HCT116 (cell line): ENCODE results near the gene CERS6. TPM values are rescaled to one million over a fixed set of nuclear protein-coding genes. Genes with fewer than 3 reads are reported as not detected.

Source experiments
- ATAC-seq: fragments of 200-7000 bp; cut with Tn5 transposase; 2 replicates; pipeline ENCODE4 v1.9.1; 2020; ENCODE audit warnings: mild to moderate bottlenecking, moderate library complexity
- BruUV-seq: library from RNA; stranded (reverse); fragments of 400-500 nt; replicated peaks from 2 replicates; lab custom pipeline; 2021; lab: Mats Ljungman, UMichigan
- CTCF ChIA-PET: fragments of 300-600 bp; sonication (Branson Sonifier 250); formaldehyde crosslinking; loops from one replicate; lab custom pipeline; 2021; ENCODE audit warnings: antibody characterized with exemption; lab: Charles Lee
- POLR2A ChIA-PET: fragments of 300-600, 350-600 bp; sonication (Branson Sonifier 250); formaldehyde crosslinking; loops from one replicate; lab custom pipeline; 2021; ENCODE audit warnings: antibody characterized with exemption; lab: Charles Lee
- RAD21 ChIA-PET, 2 experiments: fragments of 300-600 bp; sonication (Branson Sonifier 250); formaldehyde crosslinking; loops; one replicate each; lab custom pipeline; 2023; ENCODE audit warnings: low total read pairs in 2 of 2; ENCODE audit not compliant: uncharacterized antibody in 2 of 2, unreplicated experiment in 2 of 2, low non-redundant PET in 1 of 2; lab: Charles Lee
- DNase-seq: peaks from one replicate; pipeline ENCODE4 v3.0.0-alpha.2; 2010; ENCODE audit warnings: low read depth, low spot score
- H2AFZ ChIP-seq: fragments of 200-600 bp; shearing (Covaris generic), sonication (generic); 2 replicates; pipeline ENCODE4 v1.6.1; 2017; ENCODE audit warnings: low read depth, mixed run types, mixed read lengths, antibody characterized with exemption, low read length; ENCODE audit not compliant: poor library complexity, severe bottlenecking
- H3K27ac ChIP-seq: 2 replicates; pipeline ENCODE4 v1.5.1; 2012; ENCODE audit warnings: low read depth, low read length
- H3K27me3 ChIP-seq: fragments of 200-600 bp; sonication (generic); 2 replicates; pipeline ENCODE4 v1.6.1; 2016; ENCODE audit warnings: mixed run types, low read length, mixed read lengths; ENCODE audit not compliant: insufficient read depth
- H3K36me3 ChIP-seq, 2 experiments: fragments of 200-500 bp in 1 of 2; fragments of 200-600 bp in 1 of 2; sonication (Bioruptor generic) in 1 of 2; sonication (generic) in 1 of 2; 2 replicates each; pipeline versions ENCODE4 v1.5.1 to v1.6.1; 2014 to 2016; ENCODE audit warnings: low read length in 2 of 2, inconsistent platforms in 1 of 2, mixed read lengths in 1 of 2, mixed run types in 1 of 2; ENCODE audit not compliant: insufficient read depth in 2 of 2, control insufficient read depth in 1 of 2
- H3K4me1 ChIP-seq, 2 experiments: fragments of 200-600 bp in 1 of 2; sonication (generic) in 1 of 2; 2 replicates each; pipeline versions ENCODE4 v1.5.1 to v1.6.1; 2012 to 2017; ENCODE audit warnings: low read length in 2 of 2, inconsistent platforms in 1 of 2, mild to moderate bottlenecking in 1 of 2, mixed read lengths in 1 of 2, mixed run types in 1 of 2, moderate library complexity in 1 of 2; ENCODE audit not compliant: insufficient read depth in 2 of 2, control insufficient read depth in 1 of 2
- H3K4me2 ChIP-seq: fragments of 200-600 bp; sonication (generic); 2 replicates; pipeline ENCODE4 v1.6.1; 2017; ENCODE audit warnings: mixed run types, low read length, mixed read lengths
- H3K4me3 ChIP-seq, 2 experiments: fragments of 200-600 bp in 1 of 2; sonication (generic) in 1 of 2; replicated peaks in 1 of 2; 2 replicates each; pipeline ENCODE4 v1.5.1; 2011 to 2016; ENCODE audit warnings: low read length in 2 of 2, control low read depth in 1 of 2, low read depth in 1 of 2, mild to moderate bottlenecking in 1 of 2, mixed read lengths in 1 of 2, mixed run types in 1 of 2
- H3K79me2 ChIP-seq: fragments of 200-600 bp; sonication (generic); 2 replicates; pipeline ENCODE4 v1.6.1; 2017; ENCODE audit warnings: mild to moderate bottlenecking, mixed run types, low read length, moderate library complexity, mixed read lengths; ENCODE audit not compliant: insufficient read depth
- H3K9ac ChIP-seq: fragments of 200-600 bp; sonication (generic); 2 replicates; pipeline ENCODE4 v1.6.1; 2016; ENCODE audit warnings: low read length, mixed read lengths
- H3K9me2 ChIP-seq: fragments of 200-600 bp; sonication (generic), shearing (Covaris generic); 2 replicates; pipeline ENCODE4 v1.6.1; 2017; ENCODE audit warnings: mixed run types, mild to moderate bottlenecking, moderate library complexity; ENCODE audit not compliant: insufficient read depth
- H3K9me3 ChIP-seq, 2 experiments: fragments of 200-500 bp in 1 of 2; fragments of 200-600 bp in 1 of 2; sonication (Bioruptor generic) in 1 of 2; sonication (generic) in 1 of 2; 2 replicates each; pipeline ENCODE4 v1.6.1; 2014 to 2017; ENCODE audit warnings: low read length in 2 of 2, mixed read lengths in 2 of 2, inconsistent platforms in 1 of 2, low read depth in 1 of 2, mild to moderate bottlenecking in 1 of 2, mixed run types in 1 of 2, moderate library complexity in 1 of 2; ENCODE audit not compliant: control insufficient read depth in 1 of 2, insufficient read depth in 1 of 2
- H4K20me1 ChIP-seq: fragments of 200-600 bp; sonication (generic), shearing (Covaris generic); 2 replicates; pipeline ENCODE4 v1.6.1; 2017; ENCODE audit warnings: mixed run types, mild to moderate bottlenecking, moderate library complexity; ENCODE audit not compliant: insufficient read depth
- CBX3 ChIP-seq: IDR thresholded peaks from 2 replicates; pipeline ENCODE4 v1.6.1; 2012; ENCODE audit warnings: low read depth
- CTCF ChIP-seq, 3 experiments: fragments of 200-600 bp in 1 of 3; sonication (generic) in 1 of 3; IDR thresholded peaks in 2 of 3; conservative IDR thresholded peaks in 1 of 3; 2 replicates each; pipeline ENCODE4 v1.5.1; 2012 to 2017; ENCODE audit warnings: low read depth in 2 of 3, low read length in 2 of 3, antibody characterized with exemption in 1 of 3, borderline replicate concordance in 1 of 3, control low read depth in 1 of 3, mild to moderate bottlenecking in 1 of 3, mixed read lengths in 1 of 3, mixed run types in 1 of 3, moderate library complexity in 1 of 3; ENCODE audit not compliant: insufficient read depth in 1 of 3
- EGR1 ChIP-seq: IDR thresholded peaks from 2 replicates; pipeline ENCODE4 v1.6.1; 2012; ENCODE audit warnings: low read depth
- EZH2 ChIP-seq: fragments of 200-600 bp; sonication (generic); IDR thresholded peaks from 2 replicates; pipeline ENCODE4 v1.6.1; 2017; ENCODE audit warnings: antibody characterized with exemption, mixed run types
- EZH2phosphoT487 ChIP-seq: fragments of 200-600 bp; IDR thresholded peaks from 2 replicates; pipeline ENCODE4 v1.6.1; 2018; ENCODE audit warnings: antibody characterized with exemption, borderline replicate concordance
- FOSL1 ChIP-seq: IDR thresholded peaks from 2 replicates; pipeline ENCODE4 v1.6.1; 2012; ENCODE audit warnings: low read depth
- JUND ChIP-seq: IDR thresholded peaks from 2 replicates; pipeline ENCODE4 v1.6.1; 2012
- MAX ChIP-seq: IDR thresholded peaks from 2 replicates; pipeline ENCODE4 v1.6.1; 2012
- RAD21 ChIP-seq: IDR thresholded peaks from 2 replicates; pipeline ENCODE4 v1.6.1; 2012; ENCODE audit warnings: low read depth, mild to moderate bottlenecking
- SIN3A ChIP-seq: IDR thresholded peaks from 2 replicates; pipeline ENCODE4 v1.6.1; 2012; ENCODE audit warnings: low read depth
- SP1 ChIP-seq: IDR thresholded peaks from 2 replicates; pipeline ENCODE4 v1.6.1; 2012; ENCODE audit warnings: low read depth
- YY1 ChIP-seq: IDR thresholded peaks from 2 replicates; pipeline ENCODE4 v1.6.1; 2011; ENCODE audit warnings: low read length, low read depth, moderate library complexity, mild to moderate bottlenecking; ENCODE audit not compliant: insufficient replicate concordance; ENCODE audit errors: extremely low read depth
- ZNF274 ChIP-seq: fragments of 200-500 bp; sonication (Bioruptor generic); IDR thresholded peaks from 2 replicates; pipeline ENCODE4 v1.6.1; 2014; ENCODE audit warnings: mild to moderate bottlenecking, low read depth, low read length, inconsistent platforms
- intact Hi-C: fragments of 100-400 bp; cut with micrococcal nuclease; formaldehyde crosslinking; loops from 2 replicates; pipeline ENCODE4 v1.10.0; 2022
- total RNA-seq: library from RNA; stranded (reverse); gene quantifications from one replicate; pipeline ENCODE4 v1.2.1, GENCODE V29; 2021; ENCODE audit not compliant: unreplicated experiment

Gene CERS6
- total RNA-seq, 1 experiment from 2014 or later, result 37.0 TPM

DNA sequence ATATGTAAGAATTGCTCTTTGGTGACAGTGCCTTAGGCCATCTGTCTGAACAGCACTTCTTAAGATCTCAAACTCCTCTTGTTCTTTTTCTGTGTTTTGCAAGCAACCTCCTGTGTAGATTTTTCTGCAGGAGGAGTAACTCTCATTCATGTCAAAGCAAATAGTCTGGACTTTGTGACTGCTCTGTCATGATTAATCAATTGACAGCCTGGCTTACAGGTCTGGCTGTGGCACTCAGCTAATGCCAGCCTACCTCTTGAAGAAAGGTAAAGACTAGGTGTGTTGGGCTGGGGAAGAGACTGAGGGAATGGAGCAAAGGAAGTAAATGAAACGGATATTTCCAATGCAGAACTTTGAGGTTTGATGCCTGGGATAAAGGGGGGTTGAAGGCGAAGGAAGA lies 156.6 kb downstream of the CERS6 start:
- H3K79me2 ChIP-seq, result peaks cover 4% of the 10 kb centered on the region; the same call in 1 of the 2 replicates
- H3K27ac ChIP-seq, result no peak overlapping the region
- no peak overlapping the region for H3K4me2 ChIP-seq
- no peak for TF ChIP-seq SP1
- TF ChIP-seq RAD21, result no peak
- no peak for TF ChIP-seq CBX3
- no peak for TF ChIP-seq EZH2
- no peak for TF ChIP-seq MAX
- no peaks in the 10 kb centered on the region for H3K9me3 ChIP-seq
- BruUV-seq, result no TSS peak
- ChIA-PET RAD21 (no interaction called here), CTCF (no interaction called here), POLR2A (no interaction called here)
- no peak for ATAC-seq
- DNase-seq, result no peak
- H3K4me3 ChIP-seq, result no peak overlapping the region
- no peaks in the 10 kb centered on the region for H3K27me3 ChIP-seq
- 0 out of 2 replicates have a peak, but pooled peaks cover 2% of the 10 kb centered on the region for H4K20me1 ChIP-seq
- H2AFZ ChIP-seq, result no peak overlapping the region
- no peak overlapping the region for H3K9ac ChIP-seq
- H3K4me1 ChIP-seq, result no peaks in the 10 kb centered on the region
- intact Hi-C loops, result no loop called here
- H3K36me3 ChIP-seq, result no peaks in the 10 kb centered on the region
- no peaks in the 10 kb centered on the region for H3K9me2 ChIP-seq

- TF ChIP-seq FOSL1, result no peak
- no peak for TF ChIP-seq EGR1
- TF ChIP-seq SIN3A, result no peak
- TF ChIP-seq EZH2phosphoT487, result no peak
- TF ChIP-seq ZNF274, result no peak
- no peak for TF ChIP-seq MAX
- TF ChIP-seq YY1, result no peak
- no peak for TF ChIP-seq JUND
- TF ChIP-seq CTCF (IDR thresholded peaks at IDR 0.05 in 2 of 3, conservative IDR thresholded peaks at IDR 0.05 in 1 of 3; ENCODE audit: borderline replicate concordance in 1 of 3, insufficient read depth in 1 of 3, low read depth in 2 of 3, low read length in 2 of 3), result no peak
- BruUV-seq, result no TSS peak
- Histone ChIP-seq H3K4me2 (no peak overlapping the region), H3K9me2 (no peaks in the 10 kb centered on the region), H3K9me3 (no peaks in the 10 kb centered on the region), H3K9ac (no peak overlapping the region), H2AFZ (no peak overlapping the region), H3K36me3 (no peaks in the 10 kb centered on the region), H4K20me1 (0 out of 2 replicates have a peak, but pooled peaks cover 2% of the 10 kb centered on the region), H3K27me3 (no peaks in the 10 kb centered on the region), H3K4me3 (no peak overlapping the region), H3K4me1 (no peaks in the 10 kb centered on the region), H3K27ac (no peak overlapping the region), H3K79me2 (0 out of 2 replicates have a peak, but pooled peaks cover 4% of the 10 kb centered on the region)
- POLR2A ChIA-PET, result no interaction called here
- CTCF ChIA-PET, result no interaction called here
- RAD21 ChIA-PET, result no interaction called here
- intact Hi-C loops, result no loop called here
- ATAC-seq (no peak), DNase-seq (no peak)
Observed at GRCh38 chr2:168613551-168613950, 157.5 kb downstream of the CERS6 start.
